OCI-LY7 (cell line): ENCODE data around the gene YTHDF2. TPM values are rescaled to one million over a fixed set of nuclear protein-coding genes. Genes with fewer than 3 reads are reported as not detected.

Source experiments
- BruUV-seq: library from RNA; stranded (reverse); fragments of 400-500 nt; replicated peaks from 2 replicates; lab custom pipeline; 2021; lab: Mats Ljungman, UMichigan
- CTCF ChIA-PET: fragments of 300-600 bp; sonication (Branson Sonifier 250); formaldehyde crosslinking; loops from one replicate; lab custom pipeline; 2022; ENCODE audit warnings: antibody characterized with exemption; ENCODE audit not compliant: unreplicated experiment; lab: Charles Lee
- POLR2A ChIA-PET: fragments of 300-600 bp; sonication (Branson Sonifier 250); formaldehyde crosslinking; loops from one replicate; lab custom pipeline; 2022; ENCODE audit warnings: antibody characterized with exemption; lab: Charles Lee
- DNase-seq: peaks from one replicate; pipeline ENCODE4 v3.0.0-alpha.2; 2015; ENCODE audit warnings: low spot score
- H2AFZ ChIP-seq: fragments of 200-600 bp; sonication (generic), shearing (Covaris generic); 2 replicates; pipeline ENCODE4 v1.6.1; 2014; ENCODE audit warnings: mild to moderate bottlenecking, antibody characterized with exemption, low read length, moderate library complexity
- H3K27ac ChIP-seq: fragments of 200-600 bp; sonication (generic); 2 replicates; pipeline ENCODE4 v1.5.1; 2014; ENCODE audit warnings: mixed run types, low read depth, mild to moderate bottlenecking, moderate library complexity, low read length, inconsistent platforms; ENCODE audit not compliant: poor library complexity, severe bottlenecking
- H3K36me3 ChIP-seq: fragments of 200-600 bp; sonication (generic); 2 replicates; pipeline ENCODE4 v1.6.1; 2014; ENCODE audit warnings: mild to moderate bottlenecking, antibody characterized with exemption, low read length, moderate library complexity, mixed read lengths; ENCODE audit not compliant: insufficient read depth
- H3K4me1 ChIP-seq: fragments of 200-600 bp; sonication (generic); 2 replicates; pipeline ENCODE4 v1.5.1; 2014; ENCODE audit warnings: mild to moderate bottlenecking, low read length; ENCODE audit not compliant: insufficient read depth, poor library complexity, severe bottlenecking
- H3K4me2 ChIP-seq: fragments of 200-600 bp; sonication (generic); 2 replicates; pipeline ENCODE4 v1.6.1; 2014; ENCODE audit warnings: mild to moderate bottlenecking, low read length
- H3K4me3 ChIP-seq: fragments of 200-600 bp; sonication (generic); 2 replicates; pipeline ENCODE4 v1.5.1; 2014; ENCODE audit warnings: mild to moderate bottlenecking, low read depth, low read length; ENCODE audit not compliant: poor library complexity, severe bottlenecking
- H3K79me2 ChIP-seq: fragments of 200-600 bp; sonication (generic); 2 replicates; pipeline ENCODE4 v1.6.1; 2016; ENCODE audit warnings: low read depth, mild to moderate bottlenecking, low read length, moderate library complexity, mixed read lengths; ENCODE audit not compliant: insufficient read depth
- H3K9me2 ChIP-seq: fragments of 200-600 bp; sonication (generic); 2 replicates; pipeline ENCODE4 v1.6.1; 2016; ENCODE audit warnings: mild to moderate bottlenecking, low read length, mixed read lengths; ENCODE audit not compliant: insufficient read depth
- H3K9me3 ChIP-seq: fragments of 200-600 bp; sonication (generic); 2 replicates; pipeline ENCODE4 v1.6.1; 2014; ENCODE audit warnings: mild to moderate bottlenecking, mixed run types, low read length, mixed read lengths
- H4K20me1 ChIP-seq: fragments of 200-600 bp; sonication (generic); 2 replicates; pipeline ENCODE4 v1.6.1; 2014; ENCODE audit warnings: mild to moderate bottlenecking, antibody characterized with exemption, low read length, moderate library complexity, mixed read lengths; ENCODE audit not compliant: insufficient read depth
- EZH2phosphoT487 ChIP-seq: fragments of 200-600 bp; sonication (generic); IDR thresholded peaks from 2 replicates; pipeline ENCODE4 v1.6.1; 2018; ENCODE audit warnings: low read depth, borderline replicate concordance, mild to moderate bottlenecking, mixed run types, antibody characterized with exemption, low read length, moderate library complexity, mixed read lengths
- intact Hi-C: fragments of 100-400 bp; cut with micrococcal nuclease; formaldehyde crosslinking; loops from one replicate; pipeline ENCODE4 v1.10.0; 2022; ENCODE audit not compliant: unreplicated experiment
- total RNA-seq, 2 experiments: library from RNA; depleted of rRNA in 1 of 2; stranded (reverse); fragments of >200 nt in 1 of 2; shearing (Covaris generic) in 1 of 2; gene quantifications; 2 replicates each; pipeline ENCODE4 v1.2.3, GENCODE V29; 2014 to 2022
- TF ChIP-seq, protein P1 (sequence below): fragments of 200-600 bp; sonication (generic); conservative IDR thresholded peaks from 2 replicates; pipeline ENCODE4 v1.5.1; 2014; ENCODE audit warnings: mild to moderate bottlenecking, antibody characterized with exemption, low read length, moderate library complexity, mixed read lengths

The YTHDF2 gene
- total RNA-seq, 2 experiments from 2014 or later = 57.9 to 83.6 TPM

DNA sequence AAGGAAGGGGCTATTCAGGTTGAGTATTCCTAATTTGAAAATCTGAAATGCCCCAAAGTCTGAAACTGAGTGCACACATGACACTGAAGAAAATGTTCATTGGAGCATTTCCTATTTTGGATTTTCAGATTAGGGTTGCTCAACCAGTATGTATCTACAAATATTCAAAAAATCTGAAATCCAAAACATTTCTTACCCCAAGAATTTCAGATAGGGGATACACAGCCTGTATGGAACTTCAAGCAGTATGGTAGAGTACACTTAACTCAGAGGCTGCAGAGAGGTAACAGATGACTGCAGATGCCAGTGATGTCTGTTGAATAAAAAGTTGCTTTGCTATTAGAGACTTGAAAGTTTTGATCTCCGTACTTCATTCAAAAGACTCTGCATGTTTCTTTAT is 19.0 kb downstream of the YTHDF2 start:
- Histone ChIP-seq H3K9me3 (no peaks in the 10 kb centered on the region; the same call in 1 of the 2 replicates), H3K4me1 (peaks cover 5% of the 10 kb centered on the region), H4K20me1 (peaks cover 42% of the 10 kb centered on the region), H3K4me3 (no peak overlapping the region), H2AFZ (no peak overlapping the region), H3K36me3 (peaks cover 99% of the 10 kb centered on the region), H3K4me2 (no peak overlapping the region), H3K79me2 (peaks cover 100% of the 10 kb centered on the region), H3K9me2 (no peaks in the 10 kb centered on the region), H3K27ac (no peak overlapping the region)
- ChIA-PET POLR2A (no interaction called here), CTCF (no interaction called here)
- intact Hi-C loops = no loop called here
- no peak for TF ChIP-seq EZH2phosphoT487
- TF ChIP-seq, protein P1, sequence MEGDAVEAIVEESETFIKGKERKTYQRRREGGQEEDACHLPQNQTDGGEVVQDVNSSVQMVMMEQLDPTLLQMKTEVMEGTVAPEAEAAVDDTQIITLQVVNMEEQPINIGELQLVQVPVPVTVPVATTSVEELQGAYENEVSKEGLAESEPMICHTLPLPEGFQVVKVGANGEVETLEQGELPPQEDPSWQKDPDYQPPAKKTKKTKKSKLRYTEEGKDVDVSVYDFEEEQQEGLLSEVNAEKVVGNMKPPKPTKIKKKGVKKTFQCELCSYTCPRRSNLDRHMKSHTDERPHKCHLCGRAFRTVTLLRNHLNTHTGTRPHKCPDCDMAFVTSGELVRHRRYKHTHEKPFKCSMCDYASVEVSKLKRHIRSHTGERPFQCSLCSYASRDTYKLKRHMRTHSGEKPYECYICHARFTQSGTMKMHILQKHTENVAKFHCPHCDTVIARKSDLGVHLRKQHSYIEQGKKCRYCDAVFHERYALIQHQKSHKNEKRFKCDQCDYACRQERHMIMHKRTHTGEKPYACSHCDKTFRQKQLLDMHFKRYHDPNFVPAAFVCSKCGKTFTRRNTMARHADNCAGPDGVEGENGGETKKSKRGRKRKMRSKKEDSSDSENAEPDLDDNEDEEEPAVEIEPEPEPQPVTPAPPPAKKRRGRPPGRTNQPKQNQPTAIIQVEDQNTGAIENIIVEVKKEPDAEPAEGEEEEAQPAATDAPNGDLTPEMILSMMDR = no peak
- BruUV-seq = no TSS peak
- no peak for DNase-seq

DNA sequence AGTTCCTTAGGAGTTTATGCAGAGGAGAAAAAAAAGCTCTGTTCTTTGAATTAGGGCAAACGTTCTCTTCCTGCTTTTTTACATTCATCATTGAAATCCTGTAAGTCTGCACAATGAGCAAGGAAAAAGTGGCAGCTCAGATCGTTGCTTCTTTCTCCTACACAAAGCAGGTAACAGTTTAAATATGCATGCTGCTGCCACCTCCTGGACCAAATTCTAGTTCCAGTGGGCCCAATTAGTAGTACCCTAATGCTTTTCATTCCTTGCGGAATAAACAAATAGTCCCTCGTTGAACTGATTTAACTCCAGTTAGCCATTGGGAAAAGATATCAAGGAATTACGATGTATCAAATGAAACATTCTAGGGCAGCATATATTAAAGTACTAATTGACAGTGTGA is 20.1 kb downstream of the YTHDF2 start:
- Histone ChIP-seq H2AFZ (no peak overlapping the region), H3K4me3 (no peak overlapping the region), H3K9me3 (no peaks in the 10 kb centered on the region; the same call in 1 of the 2 replicates), H3K9me2 (no peaks in the 10 kb centered on the region), H3K4me2 (no peak overlapping the region), H3K79me2 (peaks cover 100% of the 10 kb centered on the region), H3K4me1 (peaks cover 5% of the 10 kb centered on the region), H3K27ac (no peak overlapping the region), H3K36me3 (peaks cover 99% of the 10 kb centered on the region), H4K20me1 (peaks cover 34% of the 10 kb centered on the region)
- DNase-seq = no peak
- ChIA-PET CTCF (no interaction called here), POLR2A (interaction anchor here (0.6 kb wide), 2 partner anchors 108 to 1146 kb away, joined by 3 read pairs; no protein-coding TSS in a partner anchor)
- intact Hi-C loops = no loop called here
- TF ChIP-seq EZH2phosphoT487 = no peak
- TF ChIP-seq, protein P1 = peak; percentile 62
- BruUV-seq = no TSS peak

DNA sequence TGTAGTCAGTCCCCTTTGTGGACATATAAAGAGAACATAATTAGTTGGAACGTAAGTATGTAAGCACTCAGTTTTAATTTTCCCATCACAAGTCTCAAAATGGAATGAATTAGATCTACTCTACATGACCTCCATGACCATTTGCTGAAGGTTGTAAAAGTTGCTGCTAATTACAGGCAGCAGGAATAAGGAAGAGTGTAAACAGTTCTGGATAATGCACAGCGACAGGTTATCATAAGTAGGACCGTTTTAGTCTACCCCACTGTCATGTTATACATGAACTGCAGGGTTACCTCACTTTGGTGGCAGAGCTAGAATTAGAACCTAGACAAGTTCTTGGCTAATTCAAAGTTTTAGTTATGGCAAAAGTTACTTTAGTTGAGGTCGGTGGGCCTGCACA is 21.7 kb downstream of the YTHDF2 start:
- ChIA-PET POLR2A (no interaction called here), CTCF (no interaction called here)
- Histone ChIP-seq H3K79me2 (peaks cover 100% of the 10 kb centered on the region), H3K9me3 (no peaks in the 10 kb centered on the region; the same call in 1 of the 2 replicates), H3K9me2 (no peaks in the 10 kb centered on the region), H3K4me1 (peaks cover 5% of the 10 kb centered on the region), H3K36me3 (peaks cover 96% of the 10 kb centered on the region), H3K4me2 (no peak overlapping the region), H3K27ac (no peak overlapping the region), H3K4me3 (no peak overlapping the region), H4K20me1 (peaks cover 30% of the 10 kb centered on the region; the same call in 1 of the 2 replicates), H2AFZ (no peak overlapping the region)
- intact Hi-C loops = no loop called here
- TF ChIP-seq, protein P1 = no peak
- TF ChIP-seq EZH2phosphoT487 = no peak
- no peak for DNase-seq
- no TSS peak for BruUV-seq
